ENCODE results near the gene LPP. TPM values are rescaled to one million over a fixed set of nuclear protein-coding genes. Genes with fewer than 3 reads are reported as not detected.

The LPP gene
- total and polyA plus RNA-seq, 4 donors, result 11.1 to 219 (median 66.5) TPM

GRCh38 chr3:188749830-188750229, 595.9 kb downstream of the LPP start:
- DNase-seq, result no peak
- H3K9me3 ChIP-seq (ENCODE audit: control insufficient read depth in 4 of 4, insufficient read depth in 3 of 4, low read length in 3 of 4), result no peaks in the 10 kb centered on the region
- 96 to 98% methylated on average over 4 of the region's 4 CpGs for WGBS, 2 donors
- TF ChIP-seq CTCF (IDR thresholded peaks at IDR 0.05; ENCODE audit: control extremely low read depth, extremely low read depth), result no peak
- no peak for ATAC-seq (ENCODE audit: insufficient read depth, low FRiP score)
- H3K27ac ChIP-seq (ENCODE audit: low read depth in 1 of 2, low read length in 1 of 2), result no peak overlapping the region
- H3K4me1 ChIP-seq (ENCODE audit: control insufficient read depth in 5 of 5, insufficient read depth in 5 of 5, low read length in 5 of 5), result peaks cover 0 to 9% (median 2%) of the 10 kb centered on the region in 5 donors
- H3K9ac ChIP-seq (ENCODE audit: insufficient read depth in 1 of 2, low read length in 2 of 2), result no peak overlapping the region
- no peak overlapping the region for H3K4me3 ChIP-seq
- H3K36me3 ChIP-seq (ENCODE audit: control insufficient read depth in 4 of 4, insufficient read depth in 4 of 4, low read length in 4 of 4), result peaks cover 0 to 3% (median 0%) of the 10 kb centered on the region in 4 donors
- no peaks in the 10 kb centered on the region for H3K27me3 ChIP-seq (ENCODE audit: control insufficient read depth in 3 of 3, insufficient read depth in 3 of 3, low read length in 2 of 3)

DNA sequence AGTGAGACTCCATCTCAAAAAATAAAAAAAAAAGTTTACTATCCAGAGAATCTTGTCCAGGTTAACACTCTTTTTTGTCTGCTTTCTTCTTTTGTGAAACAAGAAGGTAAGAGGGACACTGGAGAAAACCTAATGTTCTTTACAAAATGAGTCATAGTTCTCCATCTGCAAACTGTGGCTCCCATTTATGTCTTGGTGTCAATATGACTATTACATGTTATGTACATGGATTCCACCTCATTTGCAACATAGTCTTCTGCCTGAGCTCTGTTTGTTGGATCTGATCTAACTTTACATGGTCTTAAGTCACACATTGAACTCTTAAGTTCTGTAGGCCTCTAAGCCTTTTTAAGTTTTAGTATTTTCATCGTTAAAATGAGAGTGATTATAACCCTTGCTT, 596.7 kb downstream of the LPP start:
- H3K27ac ChIP-seq (ENCODE audit: low read depth in 1 of 2, low read length in 1 of 2), result no peak overlapping the region
- ATAC-seq (ENCODE audit: insufficient read depth, low FRiP score) (no peak), DNase-seq (no peak)
- H3K4me3 ChIP-seq, result no peak overlapping the region
- H3K9ac ChIP-seq (ENCODE audit: insufficient read depth in 1 of 2, low read length in 2 of 2), result no peak overlapping the region
- no peaks in the 10 kb centered on the region for H3K27me3 ChIP-seq (ENCODE audit: control insufficient read depth in 3 of 3, insufficient read depth in 3 of 3, low read length in 2 of 3)
- no peak for TF ChIP-seq CTCF (IDR thresholded peaks at IDR 0.05; ENCODE audit: control extremely low read depth, extremely low read depth)
- 95 to 98% methylated on average over 1 of the region's 1 CpG for WGBS, 2 donors
- H3K36me3 ChIP-seq (ENCODE audit: control insufficient read depth in 4 of 4, insufficient read depth in 4 of 4, low read length in 4 of 4), result peaks cover 0 to 3% (median 0%) of the 10 kb centered on the region in 4 donors
- peaks cover 0 to 9% (median 2%) of the 10 kb centered on the region in 5 donors for H3K4me1 ChIP-seq (ENCODE audit: control insufficient read depth in 5 of 5, insufficient read depth in 5 of 5, low read length in 5 of 5)
- no peaks in the 10 kb centered on the region for H3K9me3 ChIP-seq (ENCODE audit: control insufficient read depth in 4 of 4, insufficient read depth in 3 of 4, low read length in 3 of 4)

- Histone ChIP-seq H3K27me3 (ENCODE audit: control insufficient read depth in 3 of 3, insufficient read depth in 3 of 3, low read length in 2 of 3) (no peaks in the 10 kb centered on the region), H3K4me1 (ENCODE audit: control insufficient read depth in 5 of 5, insufficient read depth in 5 of 5, low read length in 5 of 5) (peaks cover 0 to 2% (median 0%) of the 10 kb centered on the region in 5 donors), H3K27ac (ENCODE audit: low read depth in 1 of 2, low read length in 1 of 2) (no peak overlapping the region), H3K36me3 (ENCODE audit: control insufficient read depth in 4 of 4, insufficient read depth in 4 of 4, low read length in 4 of 4) (no peaks in the 10 kb centered on the region), H3K9ac (ENCODE audit: insufficient read depth in 1 of 2, low read length in 2 of 2) (no peak overlapping the region), H3K9me3 (ENCODE audit: control insufficient read depth in 4 of 4, insufficient read depth in 3 of 4, low read length in 3 of 4) (no peaks in the 10 kb centered on the region), H3K4me3 (no peak overlapping the region)
- WGBS, 2 donors, result 92 to 100% methylated on average over 1 of the region's 1 CpG
- DNase-seq, result no peak
- ATAC-seq (ENCODE audit: insufficient read depth, low FRiP score), result no peak
- no peak for TF ChIP-seq CTCF (IDR thresholded peaks at IDR 0.05; ENCODE audit: control extremely low read depth, extremely low read depth)
Observed at GRCh38 chr3:188752850-188753249, 598.9 kb downstream of the LPP start.

GRCh38 chr3:188754267-188754666, 600.3 kb downstream of the LPP start:
- no peak for TF ChIP-seq CTCF (IDR thresholded peaks at IDR 0.05; ENCODE audit: control extremely low read depth, extremely low read depth)
- Histone ChIP-seq H3K27ac (ENCODE audit: low read depth in 1 of 2, low read length in 1 of 2) (no peak overlapping the region), H3K36me3 (ENCODE audit: control insufficient read depth in 4 of 4, insufficient read depth in 4 of 4, low read length in 4 of 4) (no peaks in the 10 kb centered on the region), H3K27me3 (ENCODE audit: control insufficient read depth in 3 of 3, insufficient read depth in 3 of 3, low read length in 2 of 3) (no peaks in the 10 kb centered on the region), H3K9ac (ENCODE audit: insufficient read depth in 1 of 2, low read length in 2 of 2) (no peak overlapping the region), H3K4me3 (no peak overlapping the region), H3K9me3 (ENCODE audit: control insufficient read depth in 4 of 4, insufficient read depth in 3 of 4, low read length in 3 of 4) (no peaks in the 10 kb centered on the region), H3K4me1 (ENCODE audit: control insufficient read depth in 5 of 5, insufficient read depth in 5 of 5, low read length in 5 of 5) (peaks cover 0 to 2% (median 0%) of the 10 kb centered on the region in 5 donors)
- no peak for DNase-seq
- WGBS, 2 donors, result 92 to 94% methylated on average over 5 of the region's 5 CpGs
- no peak for ATAC-seq (ENCODE audit: insufficient read depth, low FRiP score)
